BJ (cell line): ENCODE measurements around the gene AHDC1. TPM values are rescaled to one million over a fixed set of nuclear protein-coding genes. Genes with fewer than 3 reads are reported as not detected.
"Not testable (repeated sequence)": the region's sequence is repeated elsewhere in the genome, so short reads cannot be mapped to it uniquely, and the experiment has no call there.

ENCODE experiments used
- CTCF ChIA-PET: fragments of 350-600 bp; formaldehyde crosslinking; extraction: SDS; loops from one replicate; lab custom pipeline; 2021; ENCODE audit warnings: antibody characterized with exemption, inconsistent platforms; lab: Yijun Ruan, JAX
- POLR2A ChIA-PET: fragments of 300-600 bp; sonication (Branson Sonifier 250); formaldehyde crosslinking; extraction: SDS; loops from one replicate; lab custom pipeline; 2021; ENCODE audit warnings: antibody characterized with exemption; lab: Charles Lee
- DNase-seq: peaks from one replicate; pipeline ENCODE4 v3.0.0-alpha.2; 2011; ENCODE audit warnings: low read depth
- H3K27me3 ChIP-seq: 2 replicates; pipeline ENCODE4 v1.6.0; 2011; ENCODE audit warnings: low read length; ENCODE audit not compliant: control insufficient read depth, insufficient read depth
- H3K36me3 ChIP-seq: 2 replicates; pipeline ENCODE4 v1.5.1; 2011; ENCODE audit warnings: low read length; ENCODE audit not compliant: control insufficient read depth, insufficient read depth
- H3K4me3 ChIP-seq: 2 replicates; pipeline ENCODE4 v1.5.1; 2011; ENCODE audit warnings: low read depth, mild to moderate bottlenecking, control low read depth, low read length
- polyA plus RNA-seq: library from polyadenylated mRNA; depleted of rRNA; stranded (reverse); fragments of >200 nt; gene quantifications from 2 replicates; pipeline ENCODE4 v1.2.3, GENCODE V29; 2011
- TF ChIP-seq, protein P1 (sequence below): IDR thresholded peaks from 2 replicates; pipeline ENCODE4 v1.5.1; 2011; ENCODE audit warnings: low read depth, mild to moderate bottlenecking, control low read depth, inconsistent platforms, low read length, moderate library complexity; ENCODE audit not compliant: insufficient read depth

AHDC1 gene
- polyA plus RNA-seq, 1 experiment: 4.1 TPM

DNA sequence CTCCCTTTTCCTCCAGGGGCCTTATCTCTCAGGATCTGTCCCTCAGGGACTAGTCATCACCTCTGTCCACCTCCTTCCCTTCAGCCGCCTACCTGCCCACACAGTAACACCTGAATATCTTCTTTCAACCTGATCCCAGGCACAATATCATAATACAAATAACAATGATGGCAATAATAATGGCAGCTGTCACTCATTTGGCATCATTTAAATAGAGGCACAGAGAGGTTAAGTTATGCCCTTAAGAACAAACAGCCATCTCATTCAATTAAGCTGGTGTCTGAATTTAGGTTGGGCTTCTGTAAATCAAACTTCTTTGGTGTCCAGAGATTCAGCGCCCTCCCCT, 47.5 kb downstream of the AHDC1 start:
- no peaks in the 10 kb centered on the region for H3K27me3 ChIP-seq
- ChIA-PET CTCF (interaction anchor here (0.7 to 12.5 kb wide), 32 partner anchors 12 to 257 kb away, joined by 3 to 238 read pairs (median 6); partner anchors contain the start of genes AHDC1 and WASF2), POLR2A (interaction anchor here (0.6 to 1.6 kb wide), 2 partner anchors 19 to 114 kb away, joined by 4 to 12 read pairs; no protein-coding TSS in a partner anchor)
- peaks cover 19% of the 10 kb centered on the region for H3K36me3 ChIP-seq
- no peak for DNase-seq
- no peak overlapping the region for H3K4me3 ChIP-seq
- TF ChIP-seq, protein P1, sequence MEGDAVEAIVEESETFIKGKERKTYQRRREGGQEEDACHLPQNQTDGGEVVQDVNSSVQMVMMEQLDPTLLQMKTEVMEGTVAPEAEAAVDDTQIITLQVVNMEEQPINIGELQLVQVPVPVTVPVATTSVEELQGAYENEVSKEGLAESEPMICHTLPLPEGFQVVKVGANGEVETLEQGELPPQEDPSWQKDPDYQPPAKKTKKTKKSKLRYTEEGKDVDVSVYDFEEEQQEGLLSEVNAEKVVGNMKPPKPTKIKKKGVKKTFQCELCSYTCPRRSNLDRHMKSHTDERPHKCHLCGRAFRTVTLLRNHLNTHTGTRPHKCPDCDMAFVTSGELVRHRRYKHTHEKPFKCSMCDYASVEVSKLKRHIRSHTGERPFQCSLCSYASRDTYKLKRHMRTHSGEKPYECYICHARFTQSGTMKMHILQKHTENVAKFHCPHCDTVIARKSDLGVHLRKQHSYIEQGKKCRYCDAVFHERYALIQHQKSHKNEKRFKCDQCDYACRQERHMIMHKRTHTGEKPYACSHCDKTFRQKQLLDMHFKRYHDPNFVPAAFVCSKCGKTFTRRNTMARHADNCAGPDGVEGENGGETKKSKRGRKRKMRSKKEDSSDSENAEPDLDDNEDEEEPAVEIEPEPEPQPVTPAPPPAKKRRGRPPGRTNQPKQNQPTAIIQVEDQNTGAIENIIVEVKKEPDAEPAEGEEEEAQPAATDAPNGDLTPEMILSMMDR: no peak

DNA sequence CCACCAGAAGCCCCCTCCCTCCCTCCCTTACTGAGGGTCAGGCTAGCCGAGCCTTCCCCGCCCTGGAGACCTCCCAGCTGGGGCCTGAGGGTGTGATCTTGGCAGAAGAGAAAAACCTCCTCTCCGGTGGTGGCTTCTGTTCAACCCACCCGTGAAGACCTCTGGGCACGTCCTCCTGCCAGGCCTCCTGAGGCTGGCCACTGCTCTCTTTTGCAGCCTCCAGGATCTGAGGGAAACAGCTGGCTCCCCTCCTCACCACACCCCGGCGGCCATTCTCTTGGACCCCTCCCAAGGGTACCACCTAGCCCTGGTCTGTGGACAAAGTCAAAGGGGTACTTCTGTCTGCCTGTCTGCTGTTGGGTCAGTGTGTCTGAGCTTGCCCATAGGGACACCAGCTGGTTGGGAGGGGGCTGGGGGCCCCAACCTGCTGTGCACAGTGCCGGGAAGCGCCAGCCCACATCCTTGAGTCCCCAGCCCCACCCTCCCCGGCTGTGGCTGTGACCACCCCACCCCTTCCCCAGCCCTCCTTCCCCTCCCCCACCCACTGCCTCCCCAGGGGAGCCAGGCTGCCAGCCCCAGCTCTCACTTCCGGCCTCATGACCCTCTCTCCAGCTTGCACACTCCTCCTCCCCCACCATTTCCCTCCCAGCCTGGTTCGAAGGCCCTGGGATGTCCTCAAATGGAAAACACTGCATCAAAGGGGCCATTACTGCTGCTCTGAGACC, 48.1 kb downstream of the AHDC1 start:
- TF ChIP-seq, protein P1: no peak
- ChIA-PET POLR2A (interaction anchor here (1.6 kb wide), 1 partner anchor 20 kb away, joined by 12 read pairs; no protein-coding TSS in a partner anchor), CTCF (interaction anchor here (0.7 to 12.5 kb wide), 26 partner anchors 12 to 256 kb away, joined by 3 to 238 read pairs (median 7); partner anchors contain the start of genes AHDC1 and WASF2)
- peaks cover 22% of the 10 kb centered on the region for H3K36me3 ChIP-seq
- no peak for DNase-seq
- no peaks in the 10 kb centered on the region for H3K27me3 ChIP-seq
- H3K4me3 ChIP-seq: no peak overlapping the region

DNA sequence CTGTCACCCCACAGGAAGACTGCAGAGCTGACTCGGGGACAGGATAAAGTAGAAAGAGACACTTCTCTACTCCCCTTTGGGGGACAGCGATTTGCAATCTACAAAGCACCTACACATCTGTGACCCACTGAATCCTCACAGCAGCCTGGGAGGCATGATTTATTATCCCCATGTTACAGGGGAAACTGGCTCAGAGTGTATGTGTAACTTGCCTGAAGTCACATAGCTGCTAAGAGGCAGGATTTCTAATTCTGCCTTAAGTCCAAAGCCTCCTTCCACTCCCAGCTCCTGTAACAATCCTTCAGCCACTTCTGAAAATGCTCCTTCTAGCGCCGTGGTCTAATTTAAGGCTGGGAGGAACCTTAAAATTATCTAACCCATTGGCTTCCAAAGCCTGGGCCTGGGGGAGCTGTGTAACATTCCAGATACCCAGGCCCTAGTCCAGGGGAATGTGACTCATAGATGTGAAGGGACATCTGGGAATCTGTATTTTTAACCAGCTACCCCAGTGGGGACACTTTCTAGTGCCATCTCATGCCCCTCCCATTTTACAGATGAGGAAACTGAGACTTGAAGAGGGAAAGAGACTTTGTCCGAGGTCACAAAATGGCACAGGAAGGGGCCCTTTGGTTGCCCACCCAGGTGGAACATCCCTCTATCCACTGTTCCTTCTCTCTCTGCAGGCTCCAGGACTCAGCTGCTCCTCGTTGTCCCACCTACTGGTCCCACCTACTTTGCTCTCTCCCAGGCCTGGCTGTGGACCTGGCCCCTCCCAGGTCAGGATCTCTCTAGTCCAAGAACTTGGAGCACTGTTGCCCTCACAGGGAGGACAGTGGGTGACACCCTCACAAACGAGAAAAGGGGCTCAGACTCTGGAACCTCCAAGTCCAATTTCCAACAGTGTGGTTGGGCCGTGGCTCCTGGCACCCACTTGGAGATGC, 48.9 kb downstream of the AHDC1 start:
- POLR2A ChIA-PET: interaction anchor here (0.5 kb wide), 1 partner anchor 159 kb away, joined by 4 read pairs; no protein-coding TSS in a partner anchor
- Histone ChIP-seq H3K4me3 (no peak overlapping the region), H3K27me3 (no peaks in the 10 kb centered on the region), H3K36me3 (peaks cover 29% of the 10 kb centered on the region)
- no peak for DNase-seq
- TF ChIP-seq, protein P1: no peak
- CTCF ChIA-PET: interaction anchor here (0.8 to 12.5 kb wide), 8 partner anchors 13 to 255 kb away, joined by 3 to 238 read pairs (median 12); partner anchors contain the start of gene AHDC1

DNA sequence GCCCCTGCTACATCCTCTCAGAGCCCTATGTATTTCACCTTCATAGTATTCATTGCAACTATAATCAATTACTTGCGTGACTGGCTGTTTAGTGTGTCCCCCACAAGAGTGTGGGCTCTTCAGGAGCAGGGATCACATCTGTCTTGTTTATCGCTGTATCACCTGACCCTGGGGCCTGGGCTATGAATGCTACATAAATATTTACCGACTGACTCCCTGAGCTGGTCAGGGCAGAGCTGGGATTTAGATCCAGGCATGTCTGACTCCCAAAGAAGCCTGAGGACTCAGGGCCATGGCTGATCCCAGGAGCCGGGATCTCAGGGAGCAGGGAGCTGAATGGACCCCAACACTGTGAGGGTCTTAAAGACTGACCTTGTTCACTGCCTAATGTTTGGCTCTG, 49.7 kb downstream of the AHDC1 start:
- no peak overlapping the region for H3K4me3 ChIP-seq
- ChIA-PET POLR2A (interaction anchor here (0.5 kb wide), 1 partner anchor 158 kb away, joined by 4 read pairs; no protein-coding TSS in a partner anchor), CTCF (interaction anchor here (0.7 to 12.5 kb wide), 6 partner anchors 12 to 153 kb away, joined by 3 to 238 read pairs (median 10); partner anchors contain the start of gene AHDC1)
- H3K36me3 ChIP-seq: peaks cover 35% of the 10 kb centered on the region
- TF ChIP-seq, protein P1: no peak
- DNase-seq: no peak
- no peaks in the 10 kb centered on the region for H3K27me3 ChIP-seq

DNA sequence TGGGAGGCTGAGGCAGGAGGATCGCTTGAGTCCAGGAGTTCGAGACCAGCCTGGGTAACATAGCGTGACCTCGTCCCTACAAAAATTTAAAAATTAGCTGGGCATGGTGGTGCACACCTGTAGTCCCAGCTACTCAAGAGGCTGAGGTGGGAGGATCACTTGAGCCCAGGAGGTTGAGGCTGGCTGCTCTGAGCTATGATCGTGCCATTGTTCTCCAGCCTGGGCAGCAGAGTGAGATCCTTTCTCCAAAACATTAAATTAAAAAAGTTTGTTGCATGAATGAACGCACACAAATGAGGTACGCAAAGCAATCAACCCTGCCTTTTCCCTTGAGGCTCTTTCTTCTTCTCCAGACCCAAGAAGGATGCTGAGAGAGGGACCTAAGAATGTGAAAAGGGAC, 50.1 kb downstream of the AHDC1 start:
- POLR2A ChIA-PET, H3K27me3 ChIP-seq, DNase-seq, H3K4me3 ChIP-seq: not testable (repeated sequence)
- peaks cover 35% of the 10 kb centered on the region for H3K36me3 ChIP-seq
- CTCF ChIA-PET: interaction anchor here (0.7 to 12.5 kb wide), 4 partner anchors 12 to 152 kb away, joined by 3 to 238 read pairs (median 54); partner anchors contain the start of gene AHDC1
